ENCODE data around the gene NUTM1. TPM values are rescaled to one million over a fixed set of nuclear protein-coding genes. Genes with fewer than 3 reads are reported as not detected.
"Not testable (repeated sequence)": the region's sequence is repeated elsewhere in the genome, so short reads cannot be mapped to it uniquely, and the experiment has no call there.

The NUTM1 gene
- total and polyA plus RNA-seq, 12 donors: under 0.01 TPM; not detected in 11

DNA sequence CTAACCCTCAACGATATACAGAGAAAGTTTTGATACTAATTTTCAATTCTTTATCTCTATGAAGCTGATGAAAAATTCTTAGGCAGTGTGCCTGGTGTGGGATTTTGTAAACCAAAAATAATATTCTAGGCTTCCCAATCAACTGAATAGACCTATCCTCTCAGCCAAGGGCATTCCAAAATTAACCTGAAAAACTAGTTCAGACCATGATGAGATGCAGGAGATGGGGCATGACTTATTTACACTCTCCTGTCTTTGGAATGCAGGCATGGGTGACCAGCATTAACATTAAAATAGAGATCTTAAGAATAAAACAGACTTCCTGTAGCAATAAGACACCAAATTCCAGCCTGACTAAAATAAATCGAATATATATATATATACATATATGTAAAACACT is 31.7 kb downstream of the NUTM1 start:
- WGBS, 2 donors: 74 to 94% methylated on average over 2 of the region's 2 CpGs
- H3K27ac ChIP-seq: no peak overlapping the region
- no peaks in the 10 kb centered on the region for H3K4me1 ChIP-seq
- TF ChIP-seq, protein P1, sequence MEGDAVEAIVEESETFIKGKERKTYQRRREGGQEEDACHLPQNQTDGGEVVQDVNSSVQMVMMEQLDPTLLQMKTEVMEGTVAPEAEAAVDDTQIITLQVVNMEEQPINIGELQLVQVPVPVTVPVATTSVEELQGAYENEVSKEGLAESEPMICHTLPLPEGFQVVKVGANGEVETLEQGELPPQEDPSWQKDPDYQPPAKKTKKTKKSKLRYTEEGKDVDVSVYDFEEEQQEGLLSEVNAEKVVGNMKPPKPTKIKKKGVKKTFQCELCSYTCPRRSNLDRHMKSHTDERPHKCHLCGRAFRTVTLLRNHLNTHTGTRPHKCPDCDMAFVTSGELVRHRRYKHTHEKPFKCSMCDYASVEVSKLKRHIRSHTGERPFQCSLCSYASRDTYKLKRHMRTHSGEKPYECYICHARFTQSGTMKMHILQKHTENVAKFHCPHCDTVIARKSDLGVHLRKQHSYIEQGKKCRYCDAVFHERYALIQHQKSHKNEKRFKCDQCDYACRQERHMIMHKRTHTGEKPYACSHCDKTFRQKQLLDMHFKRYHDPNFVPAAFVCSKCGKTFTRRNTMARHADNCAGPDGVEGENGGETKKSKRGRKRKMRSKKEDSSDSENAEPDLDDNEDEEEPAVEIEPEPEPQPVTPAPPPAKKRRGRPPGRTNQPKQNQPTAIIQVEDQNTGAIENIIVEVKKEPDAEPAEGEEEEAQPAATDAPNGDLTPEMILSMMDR (IDR thresholded peaks at IDR 0.05): no peak
- intact Hi-C loops (cut with DNase I): no loop called here
- H3K9me3 ChIP-seq: no peaks in the 10 kb centered on the region
- H3K27me3 ChIP-seq: no peaks in the 10 kb centered on the region
- DNase-seq (no peak), ATAC-seq (no peak)
- no peak overlapping the region for H3K4me3 ChIP-seq
- no peaks in the 10 kb centered on the region for H3K36me3 ChIP-seq

DNA sequence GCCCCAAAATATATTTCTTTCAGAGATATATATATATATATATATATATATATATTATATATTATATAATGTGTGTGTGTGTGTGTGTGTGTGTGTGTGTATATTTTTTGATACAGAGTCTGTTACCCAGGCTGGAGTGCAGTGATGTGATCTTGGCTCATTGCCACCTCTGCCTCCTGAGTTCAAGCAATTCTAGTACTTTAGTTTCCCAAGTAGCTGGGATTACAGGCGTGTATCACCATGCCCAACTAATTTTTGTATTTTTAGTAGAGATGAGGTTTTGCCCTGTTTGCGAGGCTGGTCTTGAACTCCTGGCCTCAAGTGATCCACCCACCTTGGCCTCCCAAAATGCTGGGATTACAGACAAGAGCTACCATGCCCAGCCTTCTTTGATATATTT is 32.4 kb downstream of the NUTM1 start:
- H3K27me3 ChIP-seq; ATAC-seq; H3K9me3 ChIP-seq; intact Hi-C loops (cut with DNase I); H3K4me1 ChIP-seq; H3K36me3 ChIP-seq; H3K4me3 ChIP-seq; H3K27ac ChIP-seq; DNase-seq: not testable (repeated sequence)
- WGBS, 2 donors: 89 to 96% methylated on average over 2 of the region's 2 CpGs

DNA sequence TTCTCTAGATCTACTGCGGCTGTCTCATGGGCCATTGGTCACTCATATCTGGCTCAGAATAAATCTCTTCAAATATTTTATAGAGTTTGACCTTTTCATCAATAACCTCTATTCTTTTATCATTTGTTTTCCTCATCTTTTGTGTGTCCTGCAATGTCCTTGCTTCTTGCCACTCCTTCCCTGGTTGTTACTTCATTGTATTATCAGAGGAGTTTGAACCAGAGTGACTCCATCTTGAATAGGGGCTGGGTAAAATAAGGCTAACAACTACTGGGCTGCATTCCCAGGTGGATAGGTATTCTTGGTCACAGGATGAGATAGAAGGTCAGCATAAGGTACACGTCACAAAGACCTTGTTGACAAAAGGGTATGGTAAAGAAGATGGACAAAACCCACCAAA is 33.7 kb downstream of the NUTM1 start:
- peaks cover 0 to 5% (median 0%) of the 10 kb centered on the region in 9 donors for H3K36me3 ChIP-seq
- DNase-seq: no peak
- TF ChIP-seq, protein P1 (IDR thresholded peaks at IDR 0.05): no peak

DNA sequence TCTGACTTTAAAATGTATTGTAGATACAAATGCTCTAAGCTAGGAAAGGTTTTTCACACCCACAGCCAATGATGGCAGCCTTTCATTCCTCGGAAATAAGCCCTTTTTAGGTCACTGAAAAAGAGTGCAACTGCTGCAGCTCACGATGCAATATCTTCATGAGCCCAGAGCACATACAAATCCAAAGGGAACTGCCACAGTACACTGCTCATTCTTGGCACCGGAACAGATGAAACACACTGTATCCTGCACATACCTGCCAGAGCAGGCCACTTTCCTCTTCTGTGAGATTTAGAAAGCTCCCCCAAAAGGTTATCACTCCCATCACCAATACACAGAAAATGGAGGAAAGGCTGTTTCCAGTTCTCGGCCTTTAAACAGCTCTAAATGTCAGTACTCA is 37.4 kb downstream of the NUTM1 start:
- 66 to 92% methylated on average over 4 of the region's 4 CpGs for WGBS, 2 donors
- H3K9me3 ChIP-seq; H3K27ac ChIP-seq; H3K36me3 ChIP-seq; H3K27me3 ChIP-seq; intact Hi-C loops (cut with DNase I); H3K4me1 ChIP-seq; DNase-seq; ATAC-seq; H3K4me3 ChIP-seq: not testable (repeated sequence)

More for the DNA sequence above, 33.7 kb downstream of the NUTM1 start:
- Histone ChIP-seq H3K27ac (no peak overlapping the region), H3K4me1 (no peaks in the 10 kb centered on the region), H3K9me3 (no peaks in the 10 kb centered on the region), H3K27me3 (no peaks in the 10 kb centered on the region), H3K4me3 (no peak overlapping the region)
- intact Hi-C loops (cut with DNase I): no loop called here
- 97 to 100% methylated on average over 2 of the region's 2 CpGs for WGBS, 2 donors
- no peak for ATAC-seq

DNA sequence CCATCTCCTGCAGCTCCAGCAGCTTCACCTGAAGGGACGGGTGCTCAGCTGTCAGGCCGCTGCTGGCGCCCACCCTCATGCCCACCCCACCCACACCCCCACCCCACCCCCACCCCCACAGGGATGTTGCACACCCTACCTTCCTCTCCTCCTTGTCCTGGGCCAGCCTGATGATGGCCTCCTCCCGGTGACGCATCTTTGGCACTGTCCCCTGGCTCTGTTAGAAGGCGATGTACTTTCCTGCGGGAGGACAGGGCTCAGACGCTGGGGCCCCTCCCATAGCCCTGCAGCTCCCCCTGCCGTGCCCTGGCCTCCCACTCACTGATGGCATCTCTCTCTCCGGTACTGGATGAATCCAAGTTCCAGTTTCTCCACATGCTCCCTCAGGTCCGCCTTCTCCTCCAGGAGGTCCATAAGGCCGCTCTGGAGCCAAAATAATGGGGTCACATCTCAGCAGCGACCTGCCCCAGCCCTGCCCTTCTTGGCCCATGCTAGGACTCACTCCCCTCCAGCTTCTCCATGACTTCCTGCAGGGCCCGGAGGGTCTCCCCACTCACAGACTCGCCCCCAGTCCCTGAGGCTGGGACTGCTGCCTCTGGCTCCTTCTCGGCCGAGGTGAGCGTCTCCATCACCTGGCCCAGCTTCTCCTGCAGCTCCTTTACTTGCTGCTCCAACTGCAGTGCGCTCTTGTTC is 38.9 kb downstream of the NUTM1 start:
- intact Hi-C loops (cut with DNase I); H3K4me3 ChIP-seq; H3K27me3 ChIP-seq; DNase-seq; H3K9me3 ChIP-seq; H3K27ac ChIP-seq; H3K36me3 ChIP-seq; H3K4me1 ChIP-seq: not testable (repeated sequence)
- no CpG with 5 or more reads among the region's 19 CpGs for WGBS, 2 donors
- ATAC-seq: peak in 5 of 8 donors; percentile 48 to 90 (median 65)

DNA sequence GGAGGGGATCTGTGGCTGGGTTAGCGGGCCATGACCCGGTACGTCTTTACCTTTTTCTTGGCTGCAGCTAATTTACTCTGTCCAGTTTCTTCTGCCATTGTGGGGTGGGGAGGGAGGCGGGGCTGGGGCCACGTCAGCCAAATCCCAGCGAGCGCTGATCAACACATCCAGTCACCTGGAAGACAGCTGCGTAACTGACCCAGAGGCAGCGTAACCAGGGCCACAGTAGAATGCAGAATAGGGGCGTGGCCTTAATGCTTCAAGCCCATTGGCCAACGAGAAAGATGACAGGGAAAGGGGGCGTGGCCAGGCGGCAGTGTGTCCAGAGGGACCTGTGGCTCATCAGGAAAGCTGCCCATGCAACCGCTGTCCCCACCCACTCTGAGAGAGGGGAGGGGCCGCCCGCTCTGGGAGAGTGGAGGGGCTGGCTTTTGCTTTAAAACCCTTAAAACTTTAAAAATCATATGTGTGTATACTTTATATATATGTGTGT is 46.5 kb downstream of the NUTM1 start:
- H3K27me3 ChIP-seq; intact Hi-C loops (cut with DNase I); DNase-seq; H3K9me3 ChIP-seq; H3K4me3 ChIP-seq; ATAC-seq; H3K4me1 ChIP-seq; H3K27ac ChIP-seq; H3K36me3 ChIP-seq: not testable (repeated sequence)
- no CpG with 5 or more reads among the region's 16 CpGs for WGBS, 2 donors

DNA sequence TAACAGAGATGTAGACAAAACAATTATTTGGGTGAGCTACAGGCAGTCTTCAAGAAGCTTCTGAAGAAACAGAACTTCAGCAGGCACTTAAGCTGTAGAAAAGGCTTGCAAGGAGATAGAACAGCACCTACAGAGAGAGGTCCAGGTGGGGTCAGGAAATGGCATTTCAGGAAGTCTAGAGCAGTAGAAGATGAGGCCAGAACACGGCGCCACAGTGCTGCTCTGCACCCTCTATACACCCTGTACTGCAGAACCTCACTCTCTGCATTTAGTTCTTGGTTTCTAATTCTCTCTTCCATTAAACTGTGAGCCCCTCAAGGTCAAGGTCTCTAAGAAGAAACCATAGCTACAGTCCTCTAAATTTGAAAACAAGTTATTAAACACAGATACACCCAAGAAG is 49.9 kb downstream of the NUTM1 start:
- H3K4me1 ChIP-seq; H3K27me3 ChIP-seq; ATAC-seq; H3K9me3 ChIP-seq; H3K36me3 ChIP-seq; DNase-seq; H3K4me3 ChIP-seq; H3K27ac ChIP-seq; intact Hi-C loops (cut with DNase I): not testable (repeated sequence)
- 100% methylated on average over 1 of the region's 2 CpGs; no CpG with 5 or more reads in 1 of the 2 donors for WGBS, 2 donors

DNA sequence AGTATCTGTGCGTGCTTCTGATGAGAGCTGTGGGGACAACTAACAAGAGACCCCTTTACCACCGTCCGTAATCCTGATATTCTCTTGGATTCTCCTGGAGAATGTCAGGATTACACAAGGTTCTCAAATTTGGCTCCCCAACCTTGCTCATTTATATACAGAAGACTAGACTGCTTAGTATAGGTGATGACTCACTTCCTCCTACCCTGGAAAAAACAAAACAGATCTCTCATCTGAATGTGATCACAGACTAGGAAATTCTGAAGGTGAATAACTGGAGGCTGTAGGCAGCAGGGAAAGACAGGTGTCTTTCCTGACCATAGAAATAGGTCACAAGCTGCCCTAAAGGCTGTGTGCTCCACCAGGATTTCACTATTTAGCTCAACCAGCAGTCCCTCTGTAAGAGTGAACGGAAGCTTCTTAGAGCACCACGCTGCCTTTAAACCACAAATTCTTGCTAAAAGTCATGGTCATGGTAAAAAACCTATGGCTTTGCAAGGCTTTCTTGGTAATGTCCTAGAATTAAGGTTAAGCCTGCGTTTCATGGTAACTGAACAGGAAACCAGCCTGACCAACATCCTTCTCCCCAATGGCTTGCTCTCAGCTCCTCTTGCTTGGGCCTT is 54.6 kb downstream of the NUTM1 start:
- not testable (repeated sequence) for H3K27ac ChIP-seq

DNA sequence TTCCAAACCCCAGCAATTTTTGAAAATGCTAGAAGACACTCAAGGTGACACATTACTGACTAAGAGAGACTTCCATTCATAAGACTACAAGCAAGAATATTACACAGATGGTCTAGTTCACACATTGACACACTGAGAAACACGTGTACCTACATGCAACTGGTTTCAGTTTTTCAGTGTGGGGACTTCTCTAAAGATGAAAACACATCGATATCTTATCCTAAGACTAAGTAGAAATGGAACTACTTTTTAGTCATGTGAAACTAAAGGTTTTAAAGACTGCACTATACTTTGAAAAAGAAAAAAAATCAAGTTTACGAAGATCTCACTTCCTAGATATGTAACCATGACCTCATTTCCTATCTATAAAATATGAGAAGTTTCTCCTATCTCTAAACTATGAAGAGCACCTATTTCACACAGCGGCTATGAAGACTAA is 60.1 kb downstream of the NUTM1 start:
- intact Hi-C loops (cut with DNase I); H3K36me3 ChIP-seq; H3K4me3 ChIP-seq; H3K4me1 ChIP-seq; ATAC-seq; DNase-seq; H3K9me3 ChIP-seq; H3K27ac ChIP-seq; H3K27me3 ChIP-seq: not testable (repeated sequence)
- 95 to 96% methylated on average over 1 of the region's 4 CpGs for WGBS, 2 donors

More for the DNA sequence above, 54.6 kb downstream of the NUTM1 start:
- H3K4me1 ChIP-seq; ATAC-seq; H3K9me3 ChIP-seq; H3K27me3 ChIP-seq; intact Hi-C loops (cut with DNase I); H3K4me3 ChIP-seq; H3K36me3 ChIP-seq; DNase-seq: not testable (repeated sequence)
- 85 to 91% methylated on average over 2 to 3 of the region's 6 CpGs for WGBS, 2 donors

Data from heart right ventricle (tissue), 16 donors.